ENCODE measurements around the gene NPL.

DNA sequence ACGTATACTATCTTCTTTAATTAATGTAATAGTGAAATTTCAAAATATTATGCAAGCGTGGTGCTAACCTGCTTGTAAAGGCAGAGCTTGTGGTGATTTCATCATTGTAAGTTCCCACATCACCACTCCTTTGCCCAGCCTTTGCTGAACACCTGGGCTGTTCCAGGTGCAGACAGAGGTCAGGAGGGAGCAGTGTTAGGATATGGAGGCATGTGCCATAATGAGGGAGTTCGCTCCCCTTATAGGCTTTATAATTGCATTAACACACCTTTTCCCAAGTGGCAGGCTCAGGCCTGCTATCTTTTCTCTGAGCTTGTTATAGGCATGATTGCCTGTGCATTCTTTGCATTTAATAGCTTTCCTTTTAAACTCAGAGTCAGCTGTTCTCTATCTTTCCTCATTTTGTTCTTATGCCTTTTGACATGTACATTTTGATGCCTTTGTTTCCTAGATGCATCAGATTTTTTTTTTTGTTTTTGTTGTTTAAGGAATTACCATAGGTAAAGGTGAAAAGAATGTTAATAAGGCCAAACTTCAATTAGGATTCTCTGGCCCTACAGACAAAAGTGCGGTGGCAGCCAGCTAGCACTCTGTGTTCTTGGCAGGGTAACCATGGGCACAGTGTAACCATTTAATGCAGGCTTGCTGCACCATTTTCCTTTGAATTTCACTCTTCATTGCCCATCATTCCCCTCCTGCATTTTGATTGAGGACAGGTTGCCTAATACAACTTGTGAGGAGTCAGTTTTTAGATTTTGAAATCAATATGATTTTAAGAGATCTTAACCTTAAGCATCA, 12.6 kb downstream of the NPL start:
- TF ChIP-seq, protein P1, sequence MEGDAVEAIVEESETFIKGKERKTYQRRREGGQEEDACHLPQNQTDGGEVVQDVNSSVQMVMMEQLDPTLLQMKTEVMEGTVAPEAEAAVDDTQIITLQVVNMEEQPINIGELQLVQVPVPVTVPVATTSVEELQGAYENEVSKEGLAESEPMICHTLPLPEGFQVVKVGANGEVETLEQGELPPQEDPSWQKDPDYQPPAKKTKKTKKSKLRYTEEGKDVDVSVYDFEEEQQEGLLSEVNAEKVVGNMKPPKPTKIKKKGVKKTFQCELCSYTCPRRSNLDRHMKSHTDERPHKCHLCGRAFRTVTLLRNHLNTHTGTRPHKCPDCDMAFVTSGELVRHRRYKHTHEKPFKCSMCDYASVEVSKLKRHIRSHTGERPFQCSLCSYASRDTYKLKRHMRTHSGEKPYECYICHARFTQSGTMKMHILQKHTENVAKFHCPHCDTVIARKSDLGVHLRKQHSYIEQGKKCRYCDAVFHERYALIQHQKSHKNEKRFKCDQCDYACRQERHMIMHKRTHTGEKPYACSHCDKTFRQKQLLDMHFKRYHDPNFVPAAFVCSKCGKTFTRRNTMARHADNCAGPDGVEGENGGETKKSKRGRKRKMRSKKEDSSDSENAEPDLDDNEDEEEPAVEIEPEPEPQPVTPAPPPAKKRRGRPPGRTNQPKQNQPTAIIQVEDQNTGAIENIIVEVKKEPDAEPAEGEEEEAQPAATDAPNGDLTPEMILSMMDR (IDR thresholded peaks at IDR 0.05) = no peak
- no peak for TF ChIP-seq POLR2A (IDR thresholded peaks at IDR 0.05)
- no peak for TF ChIP-seq POLR2AphosphoS5 (IDR thresholded peaks at IDR 0.05)
